Measurements from ENCODE around the gene RAD51D. TPM values are rescaled to one million over a fixed set of nuclear protein-coding genes. Genes with fewer than 3 reads are reported as not detected.

The RAD51D gene
- polyA plus RNA-seq, 1 of the 3 experiments (the other 2 are of a cell fraction): 11.6 TPM

DNA sequence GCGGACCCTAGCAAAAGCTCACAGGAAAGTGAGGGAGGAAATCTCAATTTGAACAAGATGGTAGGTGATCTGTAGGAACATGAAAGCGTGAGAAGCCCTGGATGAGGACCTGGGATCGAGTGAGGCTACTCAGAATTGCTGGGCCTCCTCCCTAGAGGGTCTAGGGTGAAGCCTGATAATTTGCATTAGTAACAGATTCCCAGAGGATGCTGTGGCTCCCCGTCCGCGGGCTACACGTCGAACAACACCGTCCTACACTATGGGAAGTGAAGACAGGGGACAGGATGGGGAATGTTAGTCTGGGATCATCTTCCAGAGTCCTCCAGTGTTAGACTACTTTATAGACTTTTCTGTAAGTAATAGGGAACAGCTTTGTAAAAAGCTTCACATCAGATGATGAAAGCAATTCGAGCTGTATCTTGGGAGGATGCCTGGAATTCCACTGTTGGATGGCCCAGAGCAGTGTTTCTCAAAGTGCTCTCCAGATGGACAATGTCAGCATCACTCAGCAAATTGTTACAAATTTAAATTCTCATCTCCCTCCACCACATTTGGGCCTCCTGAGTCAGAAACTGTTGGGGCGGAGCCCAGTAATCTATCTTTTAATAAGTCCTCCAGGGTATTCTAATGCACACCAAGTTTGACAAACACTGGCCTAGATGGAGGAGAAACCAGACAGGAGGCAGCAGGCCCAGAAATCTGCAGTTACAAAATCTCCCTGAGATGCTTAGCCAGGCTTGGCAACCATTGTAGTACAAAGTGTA is 8.3 kb upstream of the RAD51D start:
- 93% methylated on average over 11 of the region's 11 CpGs for WGBS (ENCODE audit: low lambda C conversion rate)

More for the DNA sequence above, 8.3 kb upstream of the RAD51D start:
- no peaks in the 10 kb centered on the region for H3K27me3 ChIP-seq (ENCODE audit: insufficient read depth)
- TF ChIP-seq, protein P1, sequence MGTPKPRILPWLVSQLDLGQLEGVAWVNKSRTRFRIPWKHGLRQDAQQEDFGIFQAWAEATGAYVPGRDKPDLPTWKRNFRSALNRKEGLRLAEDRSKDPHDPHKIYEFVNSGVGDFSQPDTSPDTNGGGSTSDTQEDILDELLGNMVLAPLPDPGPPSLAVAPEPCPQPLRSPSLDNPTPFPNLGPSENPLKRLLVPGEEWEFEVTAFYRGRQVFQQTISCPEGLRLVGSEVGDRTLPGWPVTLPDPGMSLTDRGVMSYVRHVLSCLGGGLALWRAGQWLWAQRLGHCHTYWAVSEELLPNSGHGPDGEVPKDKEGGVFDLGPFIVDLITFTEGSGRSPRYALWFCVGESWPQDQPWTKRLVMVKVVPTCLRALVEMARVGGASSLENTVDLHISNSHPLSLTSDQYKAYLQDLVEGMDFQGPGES (IDR thresholded peaks at IDR 0.05; ENCODE audit: low read depth, low read length): no peak
- TF ChIP-seq FOXJ3 (CRISPR knock-in tag; IDR thresholded peaks at IDR 0.05): no peak
- TF ChIP-seq SMC3 (IDR thresholded peaks at IDR 0.05; ENCODE audit: low read depth, low read length): no peak
- no peak for TF ChIP-seq MXI1 (IDR thresholded peaks at IDR 0.05; ENCODE audit: low read depth, low read length)
- TF ChIP-seq, protein P2, sequence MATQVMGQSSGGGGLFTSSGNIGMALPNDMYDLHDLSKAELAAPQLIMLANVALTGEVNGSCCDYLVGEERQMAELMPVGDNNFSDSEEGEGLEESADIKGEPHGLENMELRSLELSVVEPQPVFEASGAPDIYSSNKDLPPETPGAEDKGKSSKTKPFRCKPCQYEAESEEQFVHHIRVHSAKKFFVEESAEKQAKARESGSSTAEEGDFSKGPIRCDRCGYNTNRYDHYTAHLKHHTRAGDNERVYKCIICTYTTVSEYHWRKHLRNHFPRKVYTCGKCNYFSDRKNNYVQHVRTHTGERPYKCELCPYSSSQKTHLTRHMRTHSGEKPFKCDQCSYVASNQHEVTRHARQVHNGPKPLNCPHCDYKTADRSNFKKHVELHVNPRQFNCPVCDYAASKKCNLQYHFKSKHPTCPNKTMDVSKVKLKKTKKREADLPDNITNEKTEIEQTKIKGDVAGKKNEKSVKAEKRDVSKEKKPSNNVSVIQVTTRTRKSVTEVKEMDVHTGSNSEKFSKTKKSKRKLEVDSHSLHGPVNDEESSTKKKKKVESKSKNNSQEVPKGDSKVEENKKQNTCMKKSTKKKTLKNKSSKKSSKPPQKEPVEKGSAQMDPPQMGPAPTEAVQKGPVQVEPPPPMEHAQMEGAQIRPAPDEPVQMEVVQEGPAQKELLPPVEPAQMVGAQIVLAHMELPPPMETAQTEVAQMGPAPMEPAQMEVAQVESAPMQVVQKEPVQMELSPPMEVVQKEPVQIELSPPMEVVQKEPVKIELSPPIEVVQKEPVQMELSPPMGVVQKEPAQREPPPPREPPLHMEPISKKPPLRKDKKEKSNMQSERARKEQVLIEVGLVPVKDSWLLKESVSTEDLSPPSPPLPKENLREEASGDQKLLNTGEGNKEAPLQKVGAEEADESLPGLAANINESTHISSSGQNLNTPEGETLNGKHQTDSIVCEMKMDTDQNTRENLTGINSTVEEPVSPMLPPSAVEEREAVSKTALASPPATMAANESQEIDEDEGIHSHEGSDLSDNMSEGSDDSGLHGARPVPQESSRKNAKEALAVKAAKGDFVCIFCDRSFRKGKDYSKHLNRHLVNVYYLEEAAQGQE (IDR thresholded peaks at IDR 0.05; ENCODE audit: low read depth, low read length): no peak
- TF ChIP-seq NRF1 (IDR thresholded peaks at IDR 0.05; ENCODE audit: low read depth, low read length): no peak
- TF ChIP-seq PBX3 (IDR thresholded peaks at IDR 0.05): no peak
- TF ChIP-seq JUND (IDR thresholded peaks at IDR 0.05): no peak
- no peak for TF ChIP-seq USF2 (IDR thresholded peaks at IDR 0.05; ENCODE audit: borderline replicate concordance, low read depth, low read length)
- no peak for TF ChIP-seq YY1 (IDR thresholded peaks at IDR 0.05; ENCODE audit: low read depth)
- no peak for TF ChIP-seq TCF12 (IDR thresholded peaks at IDR 0.05)
- TF ChIP-seq TAF1 (IDR thresholded peaks at IDR 0.05; ENCODE audit: borderline replicate concordance, low read depth, low read length): no peak
- TF ChIP-seq EP300 (IDR thresholded peaks at IDR 0.05; ENCODE audit: borderline replicate concordance in 1 of 2, low read depth in 1 of 2, low read length in 1 of 2): no peak
- TF ChIP-seq ZBTB33 (IDR thresholded peaks at IDR 0.05; ENCODE audit: borderline replicate concordance, low read depth): no peak
- TF ChIP-seq GABPA (IDR thresholded peaks at IDR 0.05; ENCODE audit: low read depth): no peak
- TF ChIP-seq FOXM1 (IDR thresholded peaks at IDR 0.05; ENCODE audit: low read depth): no peak
- TF ChIP-seq GATA2 (CRISPR knock-in tag; IDR thresholded peaks at IDR 0.05): no peak
- TF ChIP-seq NFIC (IDR thresholded peaks at IDR 0.05; ENCODE audit: borderline replicate concordance): no peak
- no peak for TF ChIP-seq MAX (IDR thresholded peaks at IDR 0.05; ENCODE audit: low read depth)
- H3K9ac ChIP-seq: no peak overlapping the region
- H3K4me2 ChIP-seq: no peak overlapping the region
- H4K20me1 ChIP-seq (ENCODE audit: insufficient read depth): no peaks in the 10 kb centered on the region
- H3K4me1 ChIP-seq (ENCODE audit: control insufficient read depth in 1 of 2, insufficient read depth in 2 of 2, low read depth in 1 of 2, low read length in 1 of 2): no peaks in the 10 kb centered on the region
- no peak overlapping the region for H3K27ac ChIP-seq (ENCODE audit: low read depth in 2 of 2, low read length in 1 of 2)
- peaks cover 0 to 28% of the 10 kb centered on the region in 2 experiments for H3K36me3 ChIP-seq (replicated peaks in 1 of 2; ENCODE audit: control insufficient read depth in 1 of 2, insufficient read depth in 2 of 2, low read length in 1 of 2)
- H3K9me2 ChIP-seq: no peaks in the 10 kb centered on the region
- H3K79me2 ChIP-seq (ENCODE audit: insufficient read depth): no peaks in the 10 kb centered on the region
- no peak for DNase-seq
- no peak overlapping the region for H2AFZ ChIP-seq (ENCODE audit: low read depth)
- CTCF ChIA-PET: interaction anchor here (0.7 to 5.4 kb wide), 6 partner anchors 8 to 708 kb away, joined by 3 to 24 read pairs (median 3); partner anchors contain the start of genes NLE1 and RAD51D
- H3K4me3 ChIP-seq (ENCODE audit: low read depth in 2 of 2, low read length in 1 of 2): no peak overlapping the region
- H3K9me3 ChIP-seq: no peaks in the 10 kb centered on the region
- H3F3A ChIP-seq (replicated peaks; ENCODE audit: insufficient read depth): no peaks in the 10 kb centered on the region
- POLR2A ChIA-PET: no interaction called here
